LNCAP (cell line): ENCODE data around the gene ASB15.

ENCODE experiments used
- TF ChIP-seq, protein P1 (sequence below): fragments of 450-650 bp; IDR thresholded peaks from 2 replicates; pipeline ENCODE4 v1.5.1; 2017; ENCODE audit warnings: mild to moderate bottlenecking

ASB15 gene

DNA sequence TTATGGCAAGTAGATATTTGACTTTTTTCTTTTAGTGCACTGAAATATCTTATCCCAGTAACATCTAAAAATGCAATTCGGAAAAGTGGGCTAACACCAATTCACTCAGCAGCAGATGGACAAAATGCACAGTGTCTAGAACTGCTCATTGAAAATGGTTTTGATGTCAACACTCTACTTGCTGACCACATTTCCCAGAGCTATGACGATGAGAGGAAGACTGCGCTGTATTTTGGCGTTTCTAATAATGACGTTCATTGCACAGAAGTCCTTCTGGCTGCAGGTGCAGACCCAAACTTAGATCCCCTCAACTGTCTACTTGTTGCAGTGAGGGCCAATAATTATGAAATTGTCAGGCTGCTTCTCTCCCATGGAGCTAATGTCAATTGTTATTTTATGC lies 27.2 kb downstream of the ASB15 start:
- TF ChIP-seq, protein P1, sequence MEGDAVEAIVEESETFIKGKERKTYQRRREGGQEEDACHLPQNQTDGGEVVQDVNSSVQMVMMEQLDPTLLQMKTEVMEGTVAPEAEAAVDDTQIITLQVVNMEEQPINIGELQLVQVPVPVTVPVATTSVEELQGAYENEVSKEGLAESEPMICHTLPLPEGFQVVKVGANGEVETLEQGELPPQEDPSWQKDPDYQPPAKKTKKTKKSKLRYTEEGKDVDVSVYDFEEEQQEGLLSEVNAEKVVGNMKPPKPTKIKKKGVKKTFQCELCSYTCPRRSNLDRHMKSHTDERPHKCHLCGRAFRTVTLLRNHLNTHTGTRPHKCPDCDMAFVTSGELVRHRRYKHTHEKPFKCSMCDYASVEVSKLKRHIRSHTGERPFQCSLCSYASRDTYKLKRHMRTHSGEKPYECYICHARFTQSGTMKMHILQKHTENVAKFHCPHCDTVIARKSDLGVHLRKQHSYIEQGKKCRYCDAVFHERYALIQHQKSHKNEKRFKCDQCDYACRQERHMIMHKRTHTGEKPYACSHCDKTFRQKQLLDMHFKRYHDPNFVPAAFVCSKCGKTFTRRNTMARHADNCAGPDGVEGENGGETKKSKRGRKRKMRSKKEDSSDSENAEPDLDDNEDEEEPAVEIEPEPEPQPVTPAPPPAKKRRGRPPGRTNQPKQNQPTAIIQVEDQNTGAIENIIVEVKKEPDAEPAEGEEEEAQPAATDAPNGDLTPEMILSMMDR: no peak

DNA sequence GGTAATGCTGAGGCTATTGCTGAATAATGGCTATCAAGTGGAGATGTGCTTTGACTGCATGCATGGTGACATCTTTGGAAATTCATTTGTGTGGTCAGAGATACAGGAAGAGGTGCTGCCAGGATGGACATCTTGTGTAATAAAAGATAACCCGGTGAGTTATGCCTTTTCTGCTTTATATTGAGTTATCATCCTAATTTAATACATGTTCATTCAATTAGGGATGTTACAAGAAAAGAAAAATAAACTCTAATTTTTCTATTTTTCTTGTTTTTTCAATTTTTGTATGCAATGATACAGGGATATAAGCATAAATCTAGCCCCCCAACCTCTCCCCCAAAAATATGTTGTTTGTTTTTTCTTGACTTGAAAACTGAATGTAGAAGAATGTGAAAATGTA lies 27.7 kb downstream of the ASB15 start:
- TF ChIP-seq, protein P1: no peak

DNA sequence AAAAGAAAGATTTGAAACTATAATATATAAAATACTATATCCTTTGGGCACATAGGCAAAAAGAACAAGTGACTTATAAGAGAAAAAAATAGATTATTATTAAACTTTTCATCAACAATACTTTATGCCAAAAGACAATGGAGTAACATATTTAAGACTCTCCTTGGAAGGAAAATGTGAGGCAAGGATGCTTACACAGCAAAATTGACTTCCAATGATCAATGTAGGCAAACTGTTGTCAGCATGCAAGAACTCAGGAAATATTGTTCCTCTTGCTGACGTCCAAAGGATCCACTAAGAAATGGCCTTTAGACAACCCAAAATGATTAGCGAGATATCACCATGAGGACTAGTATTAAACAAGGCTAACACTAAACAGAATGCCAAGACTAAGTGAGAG lies 31.2 kb downstream of the ASB15 start:
- TF ChIP-seq, protein P1: no peak

DNA sequence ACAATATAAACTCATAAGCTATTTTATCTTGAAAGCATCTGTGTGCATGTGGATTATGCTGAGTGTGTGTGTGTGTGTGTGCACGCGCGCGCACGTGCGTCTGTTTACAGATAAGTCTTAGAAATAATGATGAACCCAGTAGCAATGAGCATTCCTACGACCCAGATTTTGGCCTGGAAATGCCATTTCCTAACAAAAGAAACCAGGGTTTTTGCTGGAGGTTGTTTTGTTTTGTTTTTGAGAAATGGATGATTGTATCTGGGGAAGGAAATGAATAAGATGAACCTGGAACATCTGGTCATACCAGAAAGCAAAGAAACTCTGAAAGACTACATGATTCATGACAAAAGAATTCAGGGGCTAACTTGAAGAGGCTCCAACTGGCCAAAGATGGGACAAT lies 31.9 kb downstream of the ASB15 start:
- TF ChIP-seq, protein P1: no peak

DNA sequence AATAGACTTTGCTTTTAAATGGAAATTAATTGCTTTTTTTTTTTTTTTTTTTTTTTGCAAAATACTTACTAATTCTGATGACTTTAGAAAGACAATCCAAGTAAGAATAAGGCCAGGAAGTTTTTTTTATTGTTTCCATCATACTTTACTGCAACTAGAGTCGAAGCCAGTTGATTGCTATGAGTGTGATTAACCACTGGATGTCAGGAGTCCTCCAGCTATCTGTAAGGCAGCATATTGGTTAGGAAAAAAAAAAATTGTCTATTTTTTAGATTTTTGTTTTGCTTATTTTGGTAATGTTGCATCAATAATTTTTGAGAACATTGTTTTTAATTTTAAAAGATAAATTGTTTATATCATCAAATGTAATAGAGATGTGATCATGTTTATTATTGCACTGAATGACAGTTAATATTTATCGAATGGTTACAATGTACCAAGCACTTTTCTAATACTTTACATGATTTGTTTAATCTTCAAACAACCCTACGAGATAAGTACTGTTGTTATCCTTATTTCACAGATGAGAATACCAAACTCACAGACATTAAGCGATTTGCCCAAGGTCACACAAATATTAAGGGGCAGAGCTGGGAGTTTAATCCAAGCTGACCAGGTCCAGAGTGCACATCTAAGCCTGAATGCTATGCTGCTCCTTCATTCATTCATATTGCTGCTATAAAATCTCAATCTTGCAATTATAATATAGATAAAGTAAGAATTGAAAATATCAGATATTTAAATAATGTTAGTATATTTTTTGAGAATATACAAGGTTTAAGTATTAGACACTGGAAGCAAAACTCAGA lies 34.1 kb downstream of the ASB15 start:
- TF ChIP-seq, protein P1: peak; percentile 78

DNA sequence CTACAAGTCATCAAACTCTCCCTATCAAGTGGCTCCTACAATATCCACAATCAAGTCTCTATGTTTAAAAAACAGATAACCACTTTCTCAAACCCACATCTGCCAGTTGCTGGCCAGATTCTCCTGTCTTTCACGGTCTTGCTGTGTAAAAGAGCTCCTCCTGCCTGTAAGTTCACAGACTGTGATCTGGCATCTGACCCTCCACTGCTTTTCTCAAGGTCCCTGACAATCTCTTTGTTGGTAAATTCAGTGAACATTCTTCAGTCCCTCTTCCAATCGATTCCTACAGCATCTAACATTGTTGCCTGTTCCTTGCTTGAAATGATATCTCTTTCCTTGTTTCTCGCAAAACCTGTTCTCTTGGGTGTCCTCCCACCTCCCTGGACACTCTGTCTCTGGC lies 35.6 kb downstream of the ASB15 start:
- TF ChIP-seq, protein P1: no peak; the same call in 1 of the 2 replicates

DNA sequence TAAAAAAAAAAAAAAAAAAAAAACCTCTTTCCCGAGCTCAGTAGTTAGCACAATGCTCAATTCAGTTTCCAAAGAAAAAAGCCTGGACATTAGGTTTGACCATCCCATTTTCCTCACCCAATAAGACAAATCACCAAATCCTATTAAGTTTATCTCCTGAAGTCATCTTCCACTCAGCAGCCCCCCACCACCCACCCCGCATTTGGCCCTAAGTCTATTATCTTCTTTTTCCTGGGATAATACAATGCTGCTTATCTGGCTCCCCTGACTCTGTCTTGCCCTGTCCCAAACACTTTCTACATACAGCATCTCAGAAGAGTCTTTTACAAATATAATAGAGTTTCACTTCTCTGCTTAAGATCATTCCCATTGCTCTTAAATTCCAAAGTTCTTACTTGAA lies 36.3 kb downstream of the ASB15 start:
- TF ChIP-seq, protein P1: no peak
